Retinal pigment epithelial cell (primary cell): Measurements from ENCODE around the gene TRIM10.

Experiments
- DNase-seq: peaks from one replicate; pipeline ENCODE4 v3.0.0-alpha.2; 2010; ENCODE audit warnings: low read depth
- H3K4me3 ChIP-seq: 2 replicates; pipeline ENCODE4 v1.5.1; 2011; ENCODE audit warnings: mild to moderate bottlenecking, low read length, control low read depth, moderate library complexity
- CTCF ChIP-seq: conservative IDR thresholded peaks from 2 replicates; pipeline ENCODE4 v1.5.1; 2011; ENCODE audit warnings: low read depth, low read length, control low read depth, inconsistent platforms

Gene TRIM10

GRCh38 chr6:30156774-30157173 is 4.2 kb downstream of the TRIM10 start:
- DNase-seq: no peak
- TF ChIP-seq CTCF: no peak
- no peak overlapping the region for H3K4me3 ChIP-seq

- DNase-seq: no peak
- no peak for TF ChIP-seq CTCF
- H3K4me3 ChIP-seq: no peak overlapping the region
Observed at GRCh38 chr6:30156262-30156599, 4.8 kb downstream of the TRIM10 start.

GRCh38 chr6:30155520-30156261 is 5.3 kb downstream of the TRIM10 start:
- no peak for TF ChIP-seq CTCF
- H3K4me3 ChIP-seq: no peak overlapping the region
- DNase-seq: no peak

DNA sequence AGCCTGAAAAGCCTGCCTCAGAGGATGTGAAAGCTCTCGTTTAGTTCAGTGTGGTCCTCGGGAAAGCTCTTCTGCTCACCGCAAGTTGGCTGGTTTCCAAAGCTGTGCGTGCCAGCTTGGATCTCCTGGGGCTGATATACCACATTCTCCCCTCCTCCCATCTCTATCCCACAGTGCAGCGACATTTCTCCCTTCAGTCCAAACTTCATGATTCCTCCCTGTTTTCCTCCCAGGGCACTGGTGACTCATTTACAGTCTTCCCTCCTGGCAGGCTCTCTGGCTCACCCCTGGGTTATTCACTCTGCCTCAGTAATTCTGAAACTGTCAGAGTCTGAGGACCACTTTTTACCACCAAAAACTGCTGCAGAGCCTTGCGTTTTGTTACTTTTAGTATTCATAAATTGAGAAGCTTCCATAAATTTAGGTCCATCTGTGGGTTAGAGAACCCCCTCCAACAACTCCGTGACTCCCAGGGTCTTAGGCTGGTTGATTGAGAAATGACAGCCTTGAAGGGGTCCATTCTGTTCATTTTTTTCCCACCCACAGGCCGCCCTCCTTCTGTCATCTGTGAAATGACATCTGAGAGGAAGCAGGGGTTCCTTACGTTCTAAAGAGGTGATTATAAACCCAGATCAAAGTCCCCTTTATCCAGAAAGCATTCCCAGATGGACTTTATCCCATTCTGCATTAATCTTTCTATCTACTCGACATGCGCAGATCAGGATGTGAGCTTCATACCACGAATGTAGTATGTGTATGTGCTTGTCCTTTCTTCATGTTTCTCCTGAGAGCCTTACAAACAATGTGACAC is 6.1 kb downstream of the TRIM10 start:
- DNase-seq: no peak

DNA sequence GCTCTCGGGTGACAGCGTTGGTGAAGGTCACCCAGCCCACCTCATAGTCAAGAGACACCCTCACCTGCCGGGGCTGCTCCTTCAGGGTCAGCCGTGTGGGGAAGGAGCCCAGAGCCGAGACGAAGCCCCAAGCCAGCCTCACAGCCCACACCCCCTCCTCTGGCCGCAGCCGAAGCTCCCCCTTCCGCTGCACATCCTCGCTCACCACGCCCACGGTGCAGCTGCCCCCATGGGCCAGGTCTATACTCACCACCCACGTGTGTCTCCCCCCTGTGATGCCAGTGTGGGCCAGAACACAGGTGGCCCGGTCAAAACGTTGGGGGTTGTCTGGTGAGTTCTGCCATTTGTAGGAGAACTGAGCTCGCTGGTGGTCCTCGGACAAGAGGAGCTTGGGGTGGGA is 7.0 kb downstream of the TRIM10 start:
- no peak for DNase-seq
- TF ChIP-seq CTCF: no peak
- H3K4me3 ChIP-seq: no peak overlapping the region

More for the DNA sequence above, 6.1 kb downstream of the TRIM10 start:
- H3K4me3 ChIP-seq: no peak overlapping the region
- TF ChIP-seq CTCF: no peak

GRCh38 chr6:30152910-30153610 is 8.0 kb downstream of the TRIM10 start:
- TF ChIP-seq CTCF: no peak
- no peak overlapping the region for H3K4me3 ChIP-seq
- no peak for DNase-seq
